ENCODE measurements around the gene CXCR5. TPM values are rescaled to one million over a fixed set of nuclear protein-coding genes. Genes with fewer than 3 reads are reported as not detected.

CXCR5 gene
- total RNA-seq, 1 donor from 2014 or later = not detected

DNA sequence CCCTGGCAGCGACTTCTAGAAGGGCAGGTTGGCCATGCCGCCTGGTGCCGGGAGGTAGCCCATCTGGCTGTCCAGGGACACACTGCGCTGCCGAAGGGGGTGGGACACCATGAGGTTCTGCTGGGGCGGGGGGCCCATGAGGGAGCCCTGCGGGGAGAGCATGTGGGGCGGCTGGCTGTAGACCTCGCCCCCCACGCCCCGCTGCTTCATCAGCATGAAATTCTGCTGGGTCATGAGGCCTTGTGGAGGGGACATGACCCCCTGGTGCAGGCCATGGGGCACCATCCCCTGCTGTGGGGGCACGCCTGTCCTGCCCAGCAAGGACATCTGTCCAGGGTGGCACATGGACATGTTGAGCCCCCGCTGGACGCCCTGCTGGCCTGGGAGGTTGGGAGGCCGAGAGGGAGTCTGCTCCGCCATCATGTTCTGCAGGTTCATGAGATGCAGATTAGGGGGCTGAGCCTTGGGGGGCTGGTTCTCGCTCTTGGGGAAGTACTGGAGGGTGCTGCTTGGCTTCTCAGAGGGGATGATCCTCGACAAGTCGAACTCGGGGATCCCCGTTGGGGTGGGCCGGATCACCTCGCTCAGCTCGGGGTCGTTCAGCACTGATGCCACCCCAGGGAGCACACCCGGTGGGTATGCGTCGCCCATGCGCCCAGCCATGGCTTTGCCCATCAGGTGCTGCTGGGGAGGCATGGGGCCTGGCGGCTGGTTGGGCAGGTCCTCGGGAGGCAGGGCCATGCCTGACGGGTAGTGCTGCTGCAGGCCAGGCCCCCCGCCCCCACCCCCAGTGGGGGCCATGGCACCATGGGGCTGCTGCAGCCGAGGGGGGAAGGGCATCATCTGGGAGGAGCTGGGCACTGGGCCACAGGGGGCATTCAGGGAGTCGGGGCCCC is 15.0 kb downstream of the CXCR5 start:
- DNase-seq (ENCODE audit: low spot score) = no peak

DNA sequence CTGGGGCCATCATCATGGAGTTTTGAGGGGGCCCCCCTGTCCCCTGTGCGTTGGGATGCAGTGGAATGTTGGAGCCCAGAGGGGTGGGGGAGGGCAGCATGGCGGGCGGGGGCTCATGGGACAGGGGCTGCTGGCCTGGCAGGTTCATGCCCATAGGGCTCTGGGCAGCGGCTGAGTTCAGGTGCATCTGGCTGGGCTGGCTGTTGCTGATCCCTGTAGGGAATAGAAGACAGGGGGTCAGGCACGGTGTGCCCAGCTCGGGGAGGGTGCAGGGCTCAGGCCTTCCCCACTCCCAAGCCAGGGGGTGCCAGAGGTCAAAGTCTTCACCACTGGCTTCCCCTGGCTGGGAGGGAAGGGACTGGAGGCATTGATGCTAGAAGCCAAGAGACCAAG is 15.6 kb downstream of the CXCR5 start:
- no peak for DNase-seq (ENCODE audit: low spot score)

DNA sequence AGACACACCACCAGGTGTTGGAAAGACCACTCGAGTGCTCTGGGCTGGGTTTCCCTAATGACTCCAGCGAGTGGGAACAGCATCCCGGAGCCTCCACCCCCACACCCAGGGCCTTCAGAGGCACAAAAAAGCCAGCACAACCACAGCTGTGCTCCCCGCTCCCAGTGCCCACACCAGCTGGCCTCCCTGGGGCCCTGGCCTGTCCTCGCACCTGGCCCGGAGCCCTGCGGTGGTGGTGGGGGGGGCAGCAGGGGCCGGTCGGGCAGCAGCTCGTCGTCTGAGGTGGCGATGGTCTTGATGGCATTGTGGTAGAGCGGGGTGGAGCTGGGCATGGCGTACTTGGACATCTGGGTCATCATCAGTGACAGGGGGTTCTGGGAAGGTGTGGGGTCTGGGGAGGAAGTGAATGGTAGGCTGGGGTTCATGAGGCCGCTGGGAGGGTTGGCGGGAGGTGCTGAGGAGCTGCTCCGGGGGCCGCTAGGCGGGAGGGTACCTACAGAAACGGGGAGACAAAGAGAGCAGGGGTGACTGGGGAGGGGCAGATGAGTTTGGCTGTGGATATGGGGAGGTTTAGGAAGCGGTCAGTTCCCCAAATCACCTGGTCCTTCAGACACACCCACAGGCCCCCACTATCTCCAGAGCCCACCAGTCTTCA is 16.1 kb downstream of the CXCR5 start:
- no peak for DNase-seq (ENCODE audit: low spot score)

DNA sequence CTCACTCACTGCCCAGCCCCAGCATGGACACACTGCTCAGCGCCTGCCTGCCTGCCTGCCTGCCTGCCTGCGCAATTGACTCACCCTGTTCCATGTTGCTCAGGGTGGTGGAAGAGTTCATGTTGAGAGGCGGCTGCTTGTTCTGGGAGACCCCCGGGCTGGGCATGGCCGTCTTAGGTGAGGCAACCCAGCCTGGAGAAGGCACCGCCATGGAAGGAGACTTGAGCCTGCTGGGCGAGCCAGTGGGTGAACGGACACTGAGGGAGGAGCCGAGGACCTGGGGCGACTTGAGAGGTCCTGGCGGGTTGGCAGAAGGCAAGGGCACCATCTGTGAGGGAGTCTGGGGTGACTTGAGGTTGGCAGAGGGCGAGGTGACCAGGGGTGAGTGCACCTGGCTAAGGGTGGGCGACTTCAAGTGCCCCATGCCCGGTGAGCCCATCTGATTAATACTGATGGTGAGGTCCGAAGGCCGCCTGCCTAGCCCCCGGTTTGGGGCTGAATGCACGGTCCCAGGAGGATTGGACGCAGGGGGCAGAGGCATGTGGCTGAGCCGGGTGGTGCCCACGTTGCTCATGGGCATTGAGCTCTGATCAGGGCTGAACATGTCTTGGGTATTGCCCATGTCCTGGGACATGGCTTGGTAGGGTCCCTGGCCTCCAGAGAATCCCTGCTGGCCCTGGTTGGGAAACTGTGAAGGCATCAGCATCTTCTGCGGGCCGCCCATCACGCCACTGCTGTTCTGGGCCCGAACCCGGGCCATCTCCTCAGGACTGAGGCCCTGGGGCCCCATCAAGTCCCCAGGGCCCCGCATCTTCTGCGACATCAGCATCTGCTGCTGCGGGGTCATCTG is 17.1 kb downstream of the CXCR5 start:
- no peak for DNase-seq (ENCODE audit: low spot score)

DNA sequence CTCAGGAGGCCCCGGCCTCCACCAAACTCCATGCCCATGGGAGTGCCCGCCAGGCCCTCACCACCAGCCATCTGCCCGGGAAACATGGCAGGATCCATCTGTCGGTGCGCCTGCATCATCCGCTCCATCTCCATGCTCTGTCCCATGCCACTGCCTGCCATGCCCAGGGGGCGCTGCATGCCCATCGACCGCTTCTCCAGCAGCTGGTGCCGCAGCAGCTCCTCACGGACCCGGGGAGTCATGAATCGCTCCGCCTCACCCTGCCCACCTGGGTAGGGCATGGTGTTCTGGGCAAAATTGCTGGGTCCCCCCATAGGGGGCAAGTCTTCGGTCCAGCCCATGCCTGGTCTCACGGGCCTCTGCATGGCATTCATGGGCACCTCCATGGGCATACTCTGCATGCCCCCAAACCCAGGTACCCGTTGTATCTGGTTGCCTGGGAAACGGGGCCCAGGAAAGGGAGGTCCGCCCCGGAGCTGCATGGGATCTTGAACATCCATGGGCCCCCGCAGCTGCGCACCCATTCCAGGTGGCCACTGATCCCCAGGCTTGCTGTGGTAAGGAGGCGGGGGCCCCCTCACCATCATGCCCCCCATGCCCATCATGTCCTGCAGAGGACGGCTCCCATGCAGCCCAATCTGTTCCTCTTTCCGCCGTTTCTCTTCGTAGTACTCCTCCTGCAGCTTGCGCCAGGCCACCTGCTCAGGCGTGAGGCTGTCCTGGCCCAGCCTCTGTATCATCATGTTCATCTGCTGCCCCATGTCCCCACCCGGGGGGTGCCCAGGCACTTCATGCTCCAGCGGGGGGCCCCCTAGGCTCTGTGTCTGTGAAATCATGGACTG is 18.0 kb downstream of the CXCR5 start:
- DNase-seq (ENCODE audit: low spot score) = no peak

DNA sequence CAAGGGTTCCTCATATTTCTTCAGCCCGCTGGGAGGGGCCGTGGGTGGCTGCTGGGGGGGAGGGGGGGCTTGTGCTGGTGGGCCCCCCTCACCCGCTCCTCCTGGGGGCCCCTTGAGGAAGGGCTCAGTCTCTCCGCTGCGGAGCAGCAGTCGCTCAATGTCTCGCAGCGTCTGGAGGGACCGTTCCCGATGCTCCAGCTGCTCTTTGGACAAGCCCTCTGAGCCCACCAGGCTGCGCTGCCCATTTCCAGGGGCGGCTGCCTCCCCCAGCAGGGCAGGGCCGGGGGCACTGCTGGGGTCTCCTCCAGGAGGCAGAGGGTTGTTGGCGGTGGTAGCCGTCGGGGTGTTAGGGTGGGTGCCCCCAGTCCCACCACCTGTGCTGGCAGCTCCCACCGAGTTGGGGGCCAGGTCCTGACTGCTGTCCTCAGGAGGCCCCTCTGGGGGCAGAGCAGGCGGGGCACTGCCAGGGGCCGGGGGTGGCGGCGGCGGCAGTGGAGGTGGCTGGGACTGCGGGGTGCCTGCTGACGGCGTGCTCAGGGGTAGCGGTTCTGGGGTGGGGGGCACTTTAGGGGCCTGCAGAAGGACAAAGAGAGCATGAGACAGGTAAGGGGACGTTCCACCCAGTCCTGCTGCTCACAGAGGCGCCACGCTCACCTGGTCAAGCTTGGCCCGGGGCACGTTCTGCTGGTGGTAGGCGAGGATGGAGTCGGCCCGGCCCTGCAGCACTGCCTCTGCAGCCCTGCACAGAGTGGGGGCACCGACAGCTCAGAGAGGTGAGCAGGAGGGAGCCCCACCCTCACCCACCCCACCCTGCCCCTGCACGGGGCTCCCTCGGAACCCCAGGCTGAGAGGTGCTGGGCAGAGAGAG is 18.9 kb downstream of the CXCR5 start:
- no peak for DNase-seq (ENCODE audit: low spot score)

DNA sequence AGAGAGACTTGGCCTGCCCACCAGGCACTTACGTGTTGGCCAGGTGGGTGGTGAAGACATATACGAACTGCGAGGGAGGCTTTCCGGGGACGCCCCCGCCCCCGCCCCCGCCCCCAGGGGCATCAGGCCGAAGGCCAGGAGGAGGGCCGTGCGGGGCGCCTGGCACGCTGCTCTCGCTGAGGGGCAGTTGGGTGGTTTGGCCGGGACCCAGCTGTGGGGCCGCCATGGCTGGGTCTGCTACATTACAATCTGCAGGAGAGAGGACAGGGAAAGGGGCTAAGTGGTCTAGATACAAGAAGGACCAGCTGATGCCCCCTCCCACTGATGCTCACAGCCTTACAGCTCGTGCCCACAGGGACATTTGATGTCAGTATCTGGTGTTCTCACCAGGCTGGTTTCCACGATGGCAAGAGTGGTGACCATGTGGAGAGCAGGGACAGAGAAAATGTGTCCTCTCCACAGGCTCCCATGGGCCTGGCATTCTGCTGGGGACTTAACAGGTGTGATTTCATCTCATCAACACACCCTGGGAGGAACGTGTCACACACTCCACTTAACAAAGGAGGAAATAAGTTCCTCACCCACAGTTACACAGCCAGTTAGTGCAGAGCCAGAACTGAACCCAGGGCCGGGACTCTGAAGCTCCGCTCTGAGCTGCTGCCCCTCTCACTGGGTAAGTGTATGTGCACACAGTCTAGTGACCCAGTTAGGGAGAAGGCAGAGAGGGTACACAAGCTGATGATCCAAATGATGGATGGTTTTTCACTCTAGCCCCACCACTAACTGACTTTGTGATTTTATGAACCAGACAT is 19.7 kb downstream of the CXCR5 start:
- no peak for DNase-seq (ENCODE audit: low spot score)

DNA sequence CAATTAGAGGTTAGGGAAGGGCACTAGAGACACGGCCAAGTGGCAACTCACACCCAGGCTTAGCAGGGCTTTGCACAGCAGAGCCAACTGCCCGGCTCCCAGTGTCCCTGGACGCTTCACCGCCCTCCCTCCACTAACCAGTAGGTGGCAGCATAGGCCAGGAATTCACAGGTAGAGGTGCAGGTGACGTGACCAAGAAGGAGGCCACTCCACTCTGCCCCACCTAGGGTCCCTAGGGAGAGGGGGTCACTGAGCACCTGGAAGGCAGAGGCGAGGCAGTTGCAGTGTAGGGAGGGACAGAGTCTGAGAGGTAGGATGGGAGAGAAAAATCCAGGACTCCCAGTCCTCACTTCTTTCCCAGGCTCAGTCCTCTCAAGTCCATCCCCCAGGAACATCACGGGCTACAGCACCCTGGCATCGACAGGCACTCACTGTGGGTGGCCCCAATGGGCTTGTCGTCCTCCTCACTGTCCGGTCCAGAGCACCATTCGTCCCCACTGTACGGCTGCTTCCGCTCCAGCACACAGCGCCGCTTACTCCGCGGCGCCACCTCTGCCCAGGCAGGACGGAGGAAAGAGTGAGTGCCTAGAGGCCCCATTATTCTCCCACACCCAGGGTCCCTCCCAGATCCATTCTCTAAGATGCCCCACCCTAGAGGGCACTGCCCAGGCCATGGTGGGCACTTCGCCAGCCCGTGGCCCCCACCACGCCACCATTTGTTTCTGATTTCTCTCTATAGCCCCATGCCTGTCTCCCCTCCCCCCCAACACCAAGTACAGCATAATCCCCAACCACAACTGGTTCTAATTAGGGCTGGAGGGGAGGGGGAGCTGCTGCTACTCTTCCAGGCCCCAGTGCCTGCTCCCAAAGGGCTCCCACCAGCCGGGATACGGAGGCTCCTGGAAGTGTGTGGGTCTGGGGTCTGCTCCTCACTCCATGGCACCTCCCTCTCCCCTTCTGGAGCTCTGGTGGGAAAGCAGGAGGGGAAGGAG is 23.7 kb downstream of the CXCR5 start:
- DNase-seq (ENCODE audit: low spot score) = peak; percentile 90

DNA sequence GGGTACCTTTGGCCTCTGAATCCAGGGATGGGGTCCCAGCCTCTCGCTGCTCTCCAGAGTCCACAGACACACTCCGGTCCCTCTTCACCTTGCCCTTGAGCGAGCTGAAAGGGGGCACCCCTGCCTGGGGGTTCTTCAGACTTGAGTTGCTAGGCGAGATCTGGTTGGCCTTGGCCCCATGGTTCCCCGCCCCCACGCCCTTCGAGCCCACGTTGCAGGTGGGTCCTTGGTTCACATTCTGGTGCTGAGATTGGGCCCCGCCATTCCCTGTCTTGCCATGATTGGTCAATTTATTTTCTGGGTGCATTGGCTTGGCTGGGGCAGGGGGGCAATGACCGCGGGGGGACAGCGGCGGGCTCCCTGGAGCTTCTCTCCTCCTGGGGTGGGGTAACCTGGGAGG is 24.6 kb downstream of the CXCR5 start:
- peak; percentile 46 for DNase-seq (ENCODE audit: low spot score)

DNA sequence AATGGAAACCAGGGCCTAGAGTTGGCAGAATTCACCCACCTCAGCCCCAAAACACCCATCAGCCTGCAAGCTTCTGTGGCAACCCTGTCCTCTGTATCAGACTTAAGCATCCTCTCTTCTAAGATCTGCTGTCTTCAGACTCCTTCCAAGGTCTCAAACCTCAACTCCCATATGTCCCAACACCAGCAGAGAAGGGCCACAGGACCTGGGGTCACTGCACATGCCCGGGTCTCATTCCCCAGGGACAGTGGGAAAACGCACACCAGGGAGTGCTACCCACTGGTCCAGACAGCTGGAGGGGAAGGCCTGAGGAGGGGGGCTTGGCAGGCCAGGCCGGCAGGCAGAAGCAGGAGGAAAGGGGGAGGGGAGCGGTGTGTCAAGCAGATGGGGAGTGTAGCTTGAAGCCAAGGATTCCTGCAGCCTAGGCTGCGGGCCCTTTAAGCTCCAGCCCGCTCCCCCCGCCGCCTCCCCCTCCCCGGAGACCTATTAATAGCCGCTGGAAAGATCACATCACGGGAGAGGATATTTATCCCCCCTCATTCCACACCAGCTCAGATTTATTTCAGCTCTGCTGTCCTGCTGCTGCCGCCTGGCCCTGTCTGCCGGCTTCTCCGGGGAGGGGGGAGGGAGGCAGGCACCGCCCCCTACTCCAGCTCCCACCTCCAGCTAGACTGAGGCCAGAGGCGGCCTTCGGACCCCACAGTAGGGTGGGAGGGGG is 25.4 kb downstream of the CXCR5 start:
- peak; percentile 87 for DNase-seq (ENCODE audit: low spot score)

DNA sequence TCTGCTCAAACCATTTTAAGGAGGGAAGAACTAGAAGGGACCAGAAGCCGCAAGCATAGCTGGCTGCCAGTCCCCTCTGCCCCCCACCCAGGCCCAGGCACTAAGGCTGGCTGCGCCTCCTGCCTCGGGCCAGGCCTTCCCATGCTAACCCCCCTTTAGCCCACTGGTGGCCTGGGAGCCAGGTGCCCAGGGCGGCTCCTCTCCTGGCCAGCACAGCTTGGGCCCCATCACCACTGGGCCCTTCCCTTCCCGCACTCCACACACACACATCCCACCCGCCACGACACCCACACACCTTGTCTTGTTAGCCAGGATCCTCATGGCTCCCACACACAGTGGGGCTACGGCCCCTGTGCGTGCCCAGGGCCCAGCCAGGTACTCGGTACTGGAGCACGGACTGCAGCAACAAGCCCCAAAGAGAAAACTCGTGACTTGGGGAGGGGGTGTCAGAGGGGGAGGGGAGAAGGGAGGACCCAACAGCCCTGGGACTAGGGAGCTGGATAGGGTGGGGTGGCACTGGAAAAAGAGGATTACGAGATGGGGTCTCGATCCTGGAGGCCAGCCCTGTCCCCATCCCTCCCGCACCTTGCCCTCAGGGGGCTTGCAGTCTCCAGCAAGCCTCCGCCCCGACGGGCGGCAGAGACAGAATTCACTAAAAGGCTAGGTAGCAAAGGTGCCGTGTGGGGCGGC is 26.1 kb downstream of the CXCR5 start:
- DNase-seq (ENCODE audit: low spot score) = peak; percentile 53

DNA sequence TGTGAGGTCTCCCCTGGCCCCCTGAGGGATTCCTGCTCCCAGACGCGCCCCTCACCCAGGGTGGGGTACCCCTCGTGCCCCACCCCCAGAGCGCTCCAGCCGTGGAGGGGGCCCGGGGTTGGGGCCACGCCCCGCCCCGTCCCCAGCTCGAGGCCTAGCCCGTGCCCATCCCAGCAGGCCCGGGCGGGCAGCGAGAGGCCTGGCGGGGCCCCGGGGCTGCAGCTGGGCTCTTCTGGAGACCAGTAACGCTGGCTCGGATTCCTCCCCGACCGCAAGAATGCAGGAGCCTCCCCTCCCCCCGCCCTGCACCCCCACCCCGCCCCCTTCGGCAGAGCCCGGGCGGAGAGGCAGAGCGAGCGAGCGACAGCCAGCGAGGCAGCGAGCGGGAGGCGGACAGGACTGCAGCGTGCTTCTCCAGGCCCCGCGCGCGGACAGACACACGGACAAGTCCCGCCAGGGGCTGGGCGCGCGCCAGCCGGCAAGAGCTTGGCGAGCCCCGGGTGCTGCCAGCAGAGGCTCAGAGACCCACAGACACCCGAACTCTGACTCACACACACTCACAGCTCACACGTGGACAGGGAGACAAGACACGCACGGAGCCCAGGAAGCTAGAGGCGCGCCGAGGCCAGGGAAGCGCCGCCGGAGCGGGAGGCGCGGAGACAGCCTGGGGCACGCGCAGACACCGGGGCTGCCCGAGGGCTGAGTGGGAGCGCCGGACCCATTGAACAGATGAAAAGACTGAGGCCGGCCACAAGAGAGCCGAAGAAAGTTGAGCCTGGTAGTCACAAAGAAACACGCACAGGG is 26.8 kb downstream of the CXCR5 start:
- DNase-seq (ENCODE audit: low spot score) = peak; percentile 82

DNA sequence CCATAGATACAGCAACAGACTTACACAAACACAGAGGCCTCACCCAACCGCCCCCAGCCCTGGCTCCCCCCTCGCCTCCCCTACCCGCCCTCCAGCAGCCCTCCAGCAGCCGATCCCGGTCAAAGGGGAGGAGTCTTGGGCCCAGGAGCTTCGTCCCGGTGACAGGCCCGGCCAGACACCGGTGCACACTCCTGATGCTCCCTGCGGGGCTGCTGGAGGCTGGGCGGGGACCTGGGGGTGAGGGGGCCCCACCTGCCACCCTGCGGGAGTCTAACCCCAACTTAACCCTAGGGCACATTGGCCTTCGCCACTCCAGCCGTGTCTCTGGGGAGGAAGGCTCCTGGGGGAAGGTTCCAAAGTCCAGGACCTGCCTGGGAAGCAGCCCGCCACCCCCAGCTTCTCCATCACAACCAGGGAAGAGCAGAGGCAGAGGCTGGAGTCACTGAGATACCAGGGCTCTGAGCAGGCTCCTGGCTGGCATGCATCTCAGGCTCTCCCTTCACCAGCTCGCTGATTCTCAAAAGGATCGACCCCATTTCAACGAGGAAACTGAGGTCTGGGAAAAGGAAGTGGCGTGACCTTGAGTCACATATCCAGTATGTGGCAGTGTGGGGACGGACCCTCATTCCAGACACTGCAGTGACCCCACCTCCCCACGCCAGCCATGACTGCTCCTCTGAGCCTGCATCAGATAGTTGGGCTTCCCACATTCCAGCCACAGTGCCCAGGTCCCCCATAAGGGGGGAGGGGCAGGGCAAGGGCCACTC is 27.6 kb downstream of the CXCR5 start:
- DNase-seq (ENCODE audit: low spot score) = peak; percentile 58

DNA sequence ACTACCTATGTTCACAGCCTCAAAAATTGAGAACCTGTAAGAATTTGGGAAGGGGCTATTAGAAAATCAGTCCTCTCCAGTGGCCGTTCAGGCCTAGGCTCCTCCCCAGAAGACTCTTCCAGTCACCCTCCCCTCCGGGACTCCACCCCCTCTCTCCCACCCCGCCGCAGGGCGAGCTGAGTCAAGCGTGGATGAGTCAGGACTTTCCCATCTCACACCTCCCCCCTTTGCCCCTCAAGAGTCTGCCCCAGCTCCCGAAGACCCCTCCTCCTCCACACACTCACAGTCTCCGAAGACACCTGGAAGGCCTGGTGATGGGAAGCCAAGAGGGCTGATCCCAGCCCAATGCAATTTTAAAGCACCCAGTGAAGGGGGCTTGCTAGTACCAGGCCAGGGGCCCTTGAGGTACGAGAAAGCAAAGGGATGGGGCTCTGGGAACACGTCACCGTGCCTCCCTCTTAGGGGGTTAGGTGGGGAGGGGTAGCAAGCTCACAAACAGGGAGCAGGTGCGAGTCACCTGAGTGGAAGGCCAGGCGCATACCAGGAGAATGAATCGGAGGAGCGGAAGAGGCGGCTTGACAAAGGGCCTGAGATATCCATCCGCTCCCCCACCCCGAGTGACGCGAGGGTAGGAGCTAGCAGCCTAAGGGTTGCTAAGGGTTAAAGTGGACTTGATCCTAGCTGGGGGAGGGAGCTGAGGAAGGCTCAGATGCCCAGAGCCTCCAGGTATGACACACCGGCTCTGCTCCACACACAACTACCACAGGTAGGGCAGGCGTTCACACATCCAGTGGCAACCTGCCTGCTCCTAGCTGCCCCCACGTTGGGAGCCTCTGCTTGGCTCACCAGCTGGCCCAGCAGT is 28.4 kb downstream of the CXCR5 start:
- DNase-seq (ENCODE audit: low spot score) = peak; percentile 93

Data from ureter (tissue), 1 donor.